Measurements from ENCODE around the gene CHRM5.

DNA sequence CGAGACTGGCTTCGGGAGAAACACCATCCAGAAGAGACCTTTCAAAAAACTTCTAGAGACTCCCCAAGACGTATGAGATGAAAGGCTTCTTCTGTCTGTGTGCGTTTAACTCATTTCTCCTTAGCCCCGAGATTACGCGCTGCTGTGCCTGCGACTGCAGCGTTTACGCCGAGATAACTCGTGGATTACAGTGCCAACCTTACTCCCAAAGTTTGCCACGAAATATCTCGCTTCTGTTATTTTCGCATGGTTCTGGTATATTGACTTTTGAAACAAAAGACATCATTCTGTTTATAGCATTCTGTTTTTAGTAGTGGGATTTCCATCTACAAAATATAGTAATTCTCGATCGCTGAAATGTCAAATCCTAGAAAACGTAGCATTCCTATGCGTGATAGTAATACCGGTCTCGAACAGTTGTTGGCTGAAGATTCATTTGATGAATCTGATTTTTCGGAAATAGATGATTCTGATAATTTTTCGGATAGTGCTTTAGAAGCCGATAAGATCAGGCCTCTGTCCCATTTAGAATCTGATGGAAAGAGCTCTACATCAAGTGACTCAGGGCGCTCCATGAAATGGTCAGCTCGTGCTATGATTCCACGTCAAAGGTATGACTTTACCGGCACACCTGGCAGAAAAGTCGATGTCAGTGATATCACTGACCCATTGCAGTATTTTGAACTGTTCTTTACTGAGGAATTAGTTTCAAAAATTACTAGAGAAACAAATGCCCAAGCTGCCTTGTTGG, 134.1 kb downstream of the CHRM5 start:
- TF ChIP-seq CTCF (IDR thresholded peaks at IDR 0.05; ENCODE audit: control extremely low read depth in 1 of 3, insufficient read depth in 1 of 3, low read depth in 1 of 3, low read length in 3 of 3) (no peak), TAF1 (IDR thresholded peaks at IDR 0.05; ENCODE audit: low read depth, low read length) (no peak), TBP (IDR thresholded peaks at IDR 0.05; ENCODE audit: low read depth, low read length) (no peak), JUN (IDR thresholded peaks at IDR 0.05; ENCODE audit: low read depth, low read length) (no peak), JUND (IDR thresholded peaks at IDR 0.05; ENCODE audit: low read length) (no peak), POLR2A (IDR thresholded peaks at IDR 0.05; ENCODE audit: control extremely low read depth in 1 of 2, low read depth in 2 of 2, low read length in 2 of 2) (no peak), EGR1 (IDR thresholded peaks at IDR 0.05; ENCODE audit: borderline replicate concordance, low read depth, low read length) (no peak), POLR2AphosphoS5 (IDR thresholded peaks at IDR 0.05; ENCODE audit: low read depth, low read length) (no peak), SRF (IDR thresholded peaks at IDR 0.05; ENCODE audit: low read depth, low read length) (no peak), E2F6 (IDR thresholded peaks at IDR 0.05) (no peak), CTBP2 (IDR thresholded peaks at IDR 0.05; ENCODE audit: borderline replicate concordance, insufficient read depth, insufficient read length, low read length) (no peak), ATF3 (IDR thresholded peaks at IDR 0.05; ENCODE audit: insufficient read depth, low read depth, low read length) (no peak), GABPA (IDR thresholded peaks at IDR 0.05; ENCODE audit: borderline replicate concordance, insufficient read depth, low read length) (no peak), SIN3A (conservative IDR thresholded peaks at IDR 0.05 in 1 of 2, IDR thresholded peaks at IDR 0.05 in 1 of 2; ENCODE audit: low read depth in 1 of 2, low read length in 2 of 2) (no peak)
